Esophagus (tissue), 2 donors: Measurements from ENCODE around the gene COTL1. TPM values are rescaled to one million over a fixed set of nuclear protein-coding genes. Genes with fewer than 3 reads are reported as not detected.

Source experiments
- H3K27ac ChIP-seq, 2 donors: one replicate each; pipeline ENCODE4 v1.5.1; 2013; ENCODE audit warnings: low read depth in 2 of 2, mild to moderate bottlenecking in 2 of 2, inconsistent platforms in 1 of 2, low read length in 1 of 2, moderate library complexity in 1 of 2
- H3K27me3 ChIP-seq, 2 donors: one replicate each; pipeline ENCODE4 v1.6.1; 2013; ENCODE audit warnings: low read length in 2 of 2, control low read depth in 1 of 2, mild to moderate bottlenecking in 1 of 2; ENCODE audit not compliant: insufficient read depth in 2 of 2, control insufficient read depth in 1 of 2
- H3K36me3 ChIP-seq, 2 donors: one replicate each; pipeline ENCODE4 v1.6.1; 2013; ENCODE audit warnings: low read length in 1 of 2; ENCODE audit not compliant: control insufficient read depth in 2 of 2, insufficient read depth in 2 of 2
- H3K4me1 ChIP-seq, 2 donors: one replicate each; pipeline ENCODE4 v1.6.1; 2013; ENCODE audit warnings: low read length in 1 of 2; ENCODE audit not compliant: control insufficient read depth in 2 of 2, insufficient read depth in 2 of 2
- H3K4me3 ChIP-seq, 2 donors: one replicate each; pipeline ENCODE4 v1.5.1; 2013; ENCODE audit warnings: low read length in 2 of 2, mild to moderate bottlenecking in 2 of 2, low read depth in 1 of 2, moderate library complexity in 1 of 2
- H3K9me3 ChIP-seq, 2 donors: one replicate each; pipeline ENCODE4 v1.6.1; 2013; ENCODE audit warnings: mild to moderate bottlenecking in 2 of 2, low read depth in 1 of 2, low read length in 1 of 2, moderate library complexity in 1 of 2; ENCODE audit not compliant: control insufficient read depth in 2 of 2, insufficient read depth in 1 of 2
- WGBS, 2 donors: extraction: QIAGEN DNeasy Blood & Tissue Kit; methylation state at CpG; one replicate each; pipeline ENCODE4 v1.1.7; 2013; 5-methylcytosine and 5-hydroxymethylcytosine counted together
- polyA plus RNA-seq, 2 donors: library from polyadenylated mRNA; stranded (reverse); fragments of 200-250 nt; gene quantifications; one replicate each; pipeline ENCODE4 v1.2.3, GENCODE V29; 2013
- donor health status: healthy with polysubstance abuse.
- donor health status: Bipolar disorder and iron deficiency.

The COTL1 gene
- polyA plus RNA-seq, 2 donors, result 7.2 to 16.6 TPM

- Histone ChIP-seq H3K4me1 (peaks cover 0 to 6% of the 10 kb centered on the region in 2 donors), H3K4me3 (no peak overlapping the region), H3K27me3 (no peaks in the 10 kb centered on the region), H3K9me3 (no peaks in the 10 kb centered on the region), H3K27ac (no peak overlapping the region), H3K36me3 (peaks cover 0 to 5% of the 10 kb centered on the region in 2 donors)
- WGBS, 2 donors, result 70 to 81% methylated on average over 11 of the region's 11 CpGs
These were observed 34.8 kb downstream of the COTL1 start for GRCh38 chr16:84582958-84583516.

GRCh38 chr16:84581158-84581557 lies 36.7 kb downstream of the COTL1 start:
- Histone ChIP-seq H3K4me1 (peaks cover 0 to 6% of the 10 kb centered on the region in 2 donors), H3K27me3 (no peaks in the 10 kb centered on the region), H3K27ac (no peak overlapping the region), H3K4me3 (no peak overlapping the region), H3K36me3 (peaks cover 0 to 5% of the 10 kb centered on the region in 2 donors), H3K9me3 (no peaks in the 10 kb centered on the region)
- 85 to 91% methylated on average over 8 of the region's 8 CpGs for WGBS, 2 donors

- H3K4me3 ChIP-seq, result no peak overlapping the region
- 71 to 74% methylated on average over 11 of the region's 11 CpGs for WGBS, 2 donors
- no peaks in the 10 kb centered on the region for H3K27me3 ChIP-seq
- H3K9me3 ChIP-seq, result no peaks in the 10 kb centered on the region
- no peak overlapping the region for H3K27ac ChIP-seq
- H3K36me3 ChIP-seq, result peaks cover 0 to 5% of the 10 kb centered on the region in 2 donors
- H3K4me1 ChIP-seq, result peaks cover 0 to 6% of the 10 kb centered on the region in 2 donors
These were observed 37.9 kb downstream of the COTL1 start for GRCh38 chr16:84579936-84580335.

- no peak overlapping the region for H3K27ac ChIP-seq
These were observed 39.2 kb downstream of the COTL1 start for GRCh38 chr16:84578538-84579126.

GRCh38 chr16:84577034-84577803 lies 40.7 kb downstream of the COTL1 start:
- H3K4me3 ChIP-seq, result no peak overlapping the region
- peaks cover 0 to 5% of the 10 kb centered on the region in 2 donors for H3K36me3 ChIP-seq
- H3K9me3 ChIP-seq, result no peaks in the 10 kb centered on the region
- H3K27me3 ChIP-seq, result no peaks in the 10 kb centered on the region
- H3K4me1 ChIP-seq, result peaks cover 0 to 6% of the 10 kb centered on the region in 2 donors
- 68 to 85% methylated on average over 15 of the region's 15 CpGs for WGBS, 2 donors
- H3K27ac ChIP-seq, result no peak overlapping the region

More at GRCh38 chr16:84578538-84579126, 39.2 kb downstream of the COTL1 start:
- Histone ChIP-seq H3K4me3 (no peak overlapping the region), H3K4me1 (peaks cover 0 to 6% of the 10 kb centered on the region in 2 donors), H3K36me3 (peaks cover 0 to 5% of the 10 kb centered on the region in 2 donors), H3K9me3 (no peaks in the 10 kb centered on the region), H3K27me3 (no peaks in the 10 kb centered on the region)
- WGBS, 2 donors, result 93 to 94% methylated on average over 6 of the region's 6 CpGs

- Histone ChIP-seq H3K4me3 (no peak overlapping the region), H3K36me3 (peaks cover 0 to 5% of the 10 kb centered on the region in 2 donors), H3K27me3 (no peaks in the 10 kb centered on the region), H3K9me3 (no peaks in the 10 kb centered on the region), H3K27ac (no peak overlapping the region), H3K4me1 (peaks cover 0 to 6% of the 10 kb centered on the region in 2 donors)
- 87 to 88% methylated on average over 7 of the region's 7 CpGs for WGBS, 2 donors
These were observed 42.0 kb downstream of the COTL1 start for GRCh38 chr16:84575914-84576313.

- H3K27me3 ChIP-seq, result no peaks in the 10 kb centered on the region
- no peaks in the 10 kb centered on the region for H3K9me3 ChIP-seq
- H3K4me3 ChIP-seq, result no peak overlapping the region
- H3K36me3 ChIP-seq, result peaks cover 0 to 5% of the 10 kb centered on the region in 2 donors
- peaks cover 0 to 6% of the 10 kb centered on the region in 2 donors for H3K4me1 ChIP-seq
- no peak overlapping the region for H3K27ac ChIP-seq
- WGBS, 2 donors, result 85 to 87% methylated on average over 12 of the region's 12 CpGs
These were observed 43.7 kb downstream of the COTL1 start for GRCh38 chr16:84574191-84574590.

GRCh38 chr16:84572096-84572495 lies 45.8 kb downstream of the COTL1 start:
- Histone ChIP-seq H3K4me1 (no peaks in the 10 kb centered on the region), H3K4me3 (no peak overlapping the region), H3K27ac (no peak overlapping the region), H3K36me3 (no peaks in the 10 kb centered on the region), H3K27me3 (no peaks in the 10 kb centered on the region), H3K9me3 (no peaks in the 10 kb centered on the region)
- WGBS, 2 donors, result 72 to 75% methylated on average over 5 of the region's 5 CpGs

GRCh38 chr16:84571506-84571905 lies 46.4 kb downstream of the COTL1 start:
- no peaks in the 10 kb centered on the region for H3K27me3 ChIP-seq
- WGBS, 2 donors, result 96 to 97% methylated on average over 13 of the region's 13 CpGs
- H3K36me3 ChIP-seq, result no peaks in the 10 kb centered on the region
- H3K27ac ChIP-seq, result no peak overlapping the region
- H3K4me1 ChIP-seq, result no peaks in the 10 kb centered on the region
- H3K9me3 ChIP-seq, result no peaks in the 10 kb centered on the region
- no peak overlapping the region for H3K4me3 ChIP-seq
